SK-N-SH (cell line): Measurements from ENCODE around the gene FBXL15.

ENCODE experiments used
- CTCF ChIP-seq: fragments of 200-600 bp; sonication (generic); IDR thresholded peaks from 2 replicates; pipeline ENCODE4 v1.6.1; 2017; ENCODE audit warnings: antibody characterized with exemption, mild to moderate bottlenecking, moderate library complexity
- JUND ChIP-seq: IDR thresholded peaks from 2 replicates; pipeline ENCODE4 v1.4.0; 2012
- MAX ChIP-seq: IDR thresholded peaks from 2 replicates; pipeline ENCODE4 v1.4.0; 2012; ENCODE audit warnings: low read depth
- POLR2AphosphoS5 ChIP-seq: IDR thresholded peaks from 2 replicates; pipeline ENCODE4 v1.6.1; 2012; ENCODE audit warnings: low read depth, low read length
- RCOR1 ChIP-seq: fragments of 150-350 bp; IDR thresholded peaks from 2 replicates; pipeline ENCODE4 v1.6.1; 2017; ENCODE audit warnings: antibody characterized with exemption, low read length
- SMC3 ChIP-seq: IDR thresholded peaks from 2 replicates; pipeline ENCODE4 v1.6.1; 2012; ENCODE audit warnings: low read depth, low read length, improper control_type of control experiment
- TAF1 ChIP-seq: IDR thresholded peaks from 2 replicates; pipeline ENCODE4 v1.6.1; 2012; ENCODE audit warnings: low read depth, mild to moderate bottlenecking, low read length, moderate library complexity, borderline replicate concordance
- USF2 ChIP-seq: fragments of 150-350 bp; IDR thresholded peaks from 2 replicates; pipeline ENCODE4 v1.6.1; 2017; ENCODE audit warnings: antibody characterized with exemption, low read length, low read depth, borderline replicate concordance

- no peak for TF ChIP-seq CTCF
- no peak for TF ChIP-seq SMC3
- TF ChIP-seq TAF1 = no peak
- no peak; the same call in 1 of the 2 replicates for TF ChIP-seq MAX
- no peak for TF ChIP-seq POLR2AphosphoS5
- TF ChIP-seq RCOR1 = no peak
- TF ChIP-seq USF2 = no peak
- peak; percentile 37; the same call in 1 of the 2 replicates for TF ChIP-seq JUND
These were observed 32.2 kb downstream of the FBXL15 start for GRCh38 chr10:102452672-102453340.
